GM23338 (cell line): ENCODE data around the gene NBEAL2. TPM values are rescaled to one million over a fixed set of nuclear protein-coding genes. Genes with fewer than 3 reads are reported as not detected.

Source experiments
- ATAC-seq: fragments of 200-7000 bp; cut with Tn5 transposase; 3 replicates; pipeline ENCODE4 v1.9.1; 2020
- DNase-seq: peaks from one replicate; pipeline ENCODE4 v3.0.0-alpha.2; 2015; ENCODE audit warnings: low spot score
- H2AFZ ChIP-seq: fragments of 200-600 bp; sonication (generic); 2 replicates; pipeline ENCODE4 v1.8.0; 2016; ENCODE audit warnings: antibody characterized with exemption, mild to moderate bottlenecking, moderate library complexity
- H3F3A ChIP-seq: fragments of 200-600 bp; sonication (generic); replicated peaks from 2 replicates; pipeline ENCODE4 v1.8.0; 2017; ENCODE audit warnings: antibody characterized with exemption, mixed run types, low read depth
- H3K27ac ChIP-seq: fragments of 200-600 bp; sonication (generic); 2 replicates; pipeline ENCODE4 v1.6.1; 2016; ENCODE audit warnings: low read depth
- H3K27me3 ChIP-seq: fragments of 200-600 bp; sonication (generic); 2 replicates; pipeline ENCODE4 v1.8.0; 2016; ENCODE audit warnings: mild to moderate bottlenecking, mixed run types, moderate library complexity; ENCODE audit not compliant: insufficient read depth
- H3K36me3 ChIP-seq: fragments of 200-600 bp; sonication (generic); 2 replicates; pipeline ENCODE4 v1.8.0; 2016; ENCODE audit warnings: mild to moderate bottlenecking; ENCODE audit not compliant: insufficient read depth
- H3K4me1 ChIP-seq: fragments of 200-600 bp; sonication (generic); 2 replicates; pipeline ENCODE4 v1.8.0; 2016; ENCODE audit warnings: mild to moderate bottlenecking, moderate library complexity; ENCODE audit not compliant: insufficient read depth
- H3K4me2 ChIP-seq: fragments of 200-600 bp; sonication (generic); 2 replicates; pipeline ENCODE4 v1.7.1; 2017; ENCODE audit warnings: mixed run types
- H3K4me3 ChIP-seq: fragments of 200-600 bp; sonication (generic); 2 replicates; pipeline ENCODE4 v1.6.1; 2016; ENCODE audit warnings: mixed run types
- H3K79me2 ChIP-seq: fragments of 200-600 bp; sonication (generic); replicated peaks from 2 replicates; pipeline ENCODE4 v1.8.0; 2017; ENCODE audit warnings: mild to moderate bottlenecking; ENCODE audit not compliant: insufficient read depth
- H3K9me2 ChIP-seq: fragments of 200-600 bp; sonication (generic); 2 replicates; pipeline ENCODE4 v1.8.0; 2017; ENCODE audit not compliant: insufficient read depth
- H4K20me1 ChIP-seq: fragments of 200-600 bp; sonication (generic); replicated peaks from 2 replicates; pipeline ENCODE4 v1.8.0; 2017; ENCODE audit warnings: mild to moderate bottlenecking; ENCODE audit not compliant: insufficient read depth
- H3K27ac Mint-ChIP-seq: 2 replicates; pipeline ENCODE4 v1.8.0; 2020; ENCODE audit warnings: inconsistent platforms, mild to moderate bottlenecking, moderate library complexity, mixed read lengths
- H3K27me3 Mint-ChIP-seq: 3 replicates; pipeline ENCODE4 v1.8.0; 2022; ENCODE audit warnings: low read depth, mild to moderate bottlenecking, moderate library complexity, mixed read lengths, inconsistent platforms; ENCODE audit not compliant: insufficient read depth, poor library complexity
- H3K36me3 Mint-ChIP-seq: 3 replicates; pipeline ENCODE4 v1.8.0; 2021; ENCODE audit warnings: low read depth, mild to moderate bottlenecking, inconsistent platforms, moderate library complexity, mixed read lengths
- H3K4me1 Mint-ChIP-seq: 3 replicates; pipeline ENCODE4 v1.8.0; 2020; ENCODE audit warnings: mild to moderate bottlenecking, inconsistent platforms, mixed read lengths
- H3K4me3 Mint-ChIP-seq: 3 replicates; pipeline ENCODE4 v1.8.0; 2021; ENCODE audit warnings: moderate library complexity, mild to moderate bottlenecking, inconsistent platforms, mixed read lengths
- H3K9me3 Mint-ChIP-seq: 3 replicates; pipeline ENCODE4 v1.8.0; 2020; ENCODE audit warnings: moderate library complexity, mild to moderate bottlenecking, inconsistent platforms, mixed read lengths
- CREB1 ChIP-seq: fragments of 250-450 bp; sonication (Bioruptor Pico); IDR thresholded peaks from 2 replicates; pipeline ENCODE4 v1.5.0; 2020; ENCODE audit warnings: low read depth, mild to moderate bottlenecking, moderate library complexity
- EZH2 ChIP-seq: fragments of 200-600 bp; sonication (generic); IDR thresholded peaks from one replicate; pipeline ENCODE4 v1.8.0; 2017; ENCODE audit warnings: antibody characterized with exemption, mild to moderate bottlenecking, low read depth; ENCODE audit not compliant: unreplicated experiment
- EZH2phosphoT487 ChIP-seq: fragments of 200-600 bp; sonication (generic); IDR thresholded peaks from one replicate; pipeline ENCODE4 v1.8.1; 2018; ENCODE audit warnings: antibody characterized with exemption; ENCODE audit not compliant: unreplicated experiment
- JUNB ChIP-seq: IDR thresholded peaks from one replicate; pipeline ENCODE4 v1.6.1; 2016; ENCODE audit warnings: antibody characterized with exemption; ENCODE audit not compliant: unreplicated experiment
- NANOG ChIP-seq: IDR thresholded peaks from 2 replicates; pipeline ENCODE4 v1.6.1; 2016; ENCODE audit warnings: antibody characterized with exemption, borderline replicate concordance
- POLR2AphosphoS5 ChIP-seq: IDR thresholded peaks from 2 replicates; pipeline ENCODE4 v1.6.1; 2016; ENCODE audit warnings: antibody characterized with exemption, low read depth
- STAT1 ChIP-seq: IDR thresholded peaks from one replicate; pipeline ENCODE4 v1.6.1; 2016; ENCODE audit warnings: antibody characterized with exemption; ENCODE audit not compliant: unreplicated experiment
- ZNF114 ChIP-seq: fragments of 250-450 bp; sonication (Bioruptor Pico); IDR thresholded peaks from 2 replicates; pipeline ENCODE4 v1.5.0; 2020; ENCODE audit warnings: mild to moderate bottlenecking, moderate library complexity
- ZNF331 ChIP-seq: fragments of 250-450 bp; sonication (Bioruptor Pico); IDR thresholded peaks from 2 replicates; pipeline ENCODE4 v1.5.0; 2020; ENCODE audit warnings: low read depth, mild to moderate bottlenecking, moderate library complexity
- ZNF462 ChIP-seq: fragments of 250-450 bp; sonication (Bioruptor Pico); IDR thresholded peaks from 2 replicates; pipeline ENCODE4 v1.5.0; 2020; ENCODE audit warnings: mild to moderate bottlenecking, moderate library complexity
- polyA plus RNA-seq: library from polyadenylated mRNA; unstranded; fragments of >200 nt; fragmentation: Nextera tagmentation; extraction: Ambion mirVana; gene quantifications from 2 replicates; pipeline ENCODE4 v1.2.1, GENCODE V29; 2016
- total RNA-seq: library from RNA; depleted of rRNA; stranded (reverse); fragments of >200 nt; shearing (Covaris generic); gene quantifications from 2 replicates; pipeline ENCODE4 v1.2.3, GENCODE V29; 2014

The NBEAL2 gene
- total and polyA plus RNA-seq, 2 experiments from 2014 or later, result 13.5 to 79.9 TPM

GRCh38 chr3:46993986-46994385, 14.5 kb downstream of the NBEAL2 start:
- Histone ChIP-seq H2AFZ (no peak overlapping the region), H3K4me3 (no peak overlapping the region), H3K79me2 (no peaks in the 10 kb centered on the region), H3K36me3 (no peaks in the 10 kb centered on the region), H3K4me2 (no peak overlapping the region), H3K27me3 (no peaks in the 10 kb centered on the region), H3K27ac (no peak overlapping the region), H4K20me1 (no peaks in the 10 kb centered on the region), H3K9me2 (no peaks in the 10 kb centered on the region), H3F3A (no peaks in the 10 kb centered on the region), H3K4me1 (no peaks in the 10 kb centered on the region; the same call in 1 of the 2 replicates)
- Mint-ChIP-seq H3K4me1 (peaks cover 12% of the 10 kb centered on the region), H3K36me3 (peaks cover 4% of the 10 kb centered on the region; the same call in 1 of the 3 replicates), H3K27ac (no peak overlapping the region), H3K4me3 (no peak overlapping the region), H3K9me3 (no peaks in the 10 kb centered on the region; the same call in 2 of the 3 replicates), H3K27me3 (peaks cover 17% of the 10 kb centered on the region)
- TF ChIP-seq EZH2, result no peak
- no peak for TF ChIP-seq CREB1
- no peak for TF ChIP-seq STAT1
- TF ChIP-seq NANOG, result no peak
- no peak for TF ChIP-seq ZNF462 (CRISPR knock-in tag)
- no peak for TF ChIP-seq EZH2phosphoT487
- no peak for TF ChIP-seq ZNF114 (CRISPR knock-in tag)
- TF ChIP-seq JUNB, result no peak
- no peak for TF ChIP-seq ZNF331 (CRISPR knock-in tag)
- TF ChIP-seq POLR2AphosphoS5, result no peak
- ATAC-seq (no peak), DNase-seq (no peak)
